WTC11 (cell line): ENCODE data around the gene MEGF6. TPM values are rescaled to one million over a fixed set of nuclear protein-coding genes. Genes with fewer than 3 reads are reported as not detected.

Source experiments
- ATAC-seq: fragments of 200-7000 bp; cut with Tn5 transposase; 2 replicates; pipeline ENCODE4 v1.10.0; 2021; ENCODE audit warnings: mild to moderate bottlenecking, moderate library complexity
- CTCF ChIA-PET: fragments of 300-600 bp; sonication (Branson Sonifier 250); formaldehyde crosslinking; loops from one replicate; lab custom pipeline; 2021; ENCODE audit warnings: antibody characterized with exemption; lab: Charles Lee
- POLR2A ChIA-PET: fragments of 350-600 bp; sonication (Branson Sonifier 250); formaldehyde crosslinking; loops from one replicate; lab custom pipeline; 2021; ENCODE audit warnings: antibody characterized with exemption; lab: Charles Lee
- DNase-seq: peaks from one replicate; pipeline ENCODE4 v3.0.0; 2021; ENCODE audit warnings: low spot score
- H3K27ac Mint-ChIP-seq: 2 replicates; pipeline ENCODE4 v1.8.0; 2021; ENCODE audit warnings: mixed read lengths
- H3K27me3 Mint-ChIP-seq: 2 replicates; pipeline ENCODE4 v1.8.0; 2021; ENCODE audit warnings: low read depth, mild to moderate bottlenecking, moderate library complexity, mixed read lengths
- H3K36me3 Mint-ChIP-seq: 2 replicates; pipeline ENCODE4 v1.8.0; 2021; ENCODE audit warnings: mixed read lengths
- H3K4me1 Mint-ChIP-seq: 2 replicates; pipeline ENCODE4 v1.8.0; 2022; ENCODE audit warnings: mixed read lengths
- H3K4me3 Mint-ChIP-seq: 2 replicates; pipeline ENCODE4 v1.8.0; 2021; ENCODE audit warnings: mild to moderate bottlenecking, moderate library complexity, mixed read lengths
- H3K9me3 Mint-ChIP-seq: 2 replicates; pipeline ENCODE4 v1.8.0; 2021; ENCODE audit warnings: mixed read lengths
- AFF4 ChIP-seq: sonication (generic); formaldehyde crosslinking; IDR thresholded peaks from 2 replicates; pipeline ENCODE4 v1.8.1; 2023; ENCODE audit warnings: mild to moderate bottlenecking, missing genetic modification reagents, borderline replicate concordance
- ATF1 ChIP-seq: sonication (generic); formaldehyde crosslinking; IDR thresholded peaks from 2 replicates; pipeline ENCODE4 v1.8.1; 2023; ENCODE audit warnings: mild to moderate bottlenecking, moderate library complexity, missing genetic modification reagents
- ATF3 ChIP-seq: sonication (generic); formaldehyde crosslinking; conservative IDR thresholded peaks from 2 replicates; pipeline ENCODE4 v1.8.1; 2022; ENCODE audit warnings: mild to moderate bottlenecking, missing genetic modification reagents
- E2F4 ChIP-seq: sonication (generic); formaldehyde crosslinking; IDR thresholded peaks from 2 replicates; pipeline ENCODE4 v1.8.1; 2022; ENCODE audit warnings: low read depth, mild to moderate bottlenecking, moderate library complexity, missing genetic modification reagents, borderline replicate concordance
- JAZF1 ChIP-seq: fragments of 250-450 bp; sonication (Bioruptor Pico); IDR thresholded peaks from 2 replicates; pipeline ENCODE4 v1.9.0; 2021; ENCODE audit warnings: moderate library complexity, mild to moderate bottlenecking, inconsistent platforms
- MLX ChIP-seq: sonication (generic); formaldehyde crosslinking; IDR thresholded peaks from 2 replicates; pipeline ENCODE4 v1.8.1; 2023; ENCODE audit warnings: mild to moderate bottlenecking, missing genetic modification reagents, moderate library complexity
- MYBL2 ChIP-seq: sonication (generic); formaldehyde crosslinking; IDR thresholded peaks from 2 replicates; pipeline ENCODE4 v1.8.1; 2023; ENCODE audit warnings: mild to moderate bottlenecking, moderate library complexity, missing genetic modification reagents
- NR1H2 ChIP-seq: sonication (generic); formaldehyde crosslinking; IDR thresholded peaks from 2 replicates; pipeline ENCODE4 v1.9.0; 2021; ENCODE audit warnings: mild to moderate bottlenecking, moderate library complexity, missing genetic modification reagents
- PREB ChIP-seq: sonication (generic); formaldehyde crosslinking; IDR thresholded peaks from 2 replicates; pipeline ENCODE4 v1.8.1; 2022; ENCODE audit warnings: mild to moderate bottlenecking, missing genetic modification reagents, moderate library complexity, borderline replicate concordance
- RELA ChIP-seq: sonication (generic); formaldehyde crosslinking; IDR thresholded peaks from 2 replicates; pipeline ENCODE4 v1.8.1; 2022; ENCODE audit warnings: missing genetic modification reagents, mild to moderate bottlenecking, borderline replicate concordance
- TP53 ChIP-seq: sonication (generic); formaldehyde crosslinking; IDR thresholded peaks from 2 replicates; pipeline ENCODE4 v1.8.1; 2023; ENCODE audit warnings: mild to moderate bottlenecking, missing genetic modification reagents
- ZNF532 ChIP-seq: fragments of 250-450 bp; sonication (Bioruptor Pico); IDR thresholded peaks from 2 replicates; pipeline ENCODE4 v1.9.0; 2021; ENCODE audit warnings: mild to moderate bottlenecking, borderline replicate concordance
- ZNF671 ChIP-seq: fragments of 250-450 bp; sonication (Bioruptor Pico); IDR thresholded peaks from 2 replicates; pipeline ENCODE4 v1.8.0; 2021; ENCODE audit warnings: mild to moderate bottlenecking
- ZSCAN18 ChIP-seq: fragments of 250-450 bp; sonication (Bioruptor Pico); IDR thresholded peaks from 2 replicates; pipeline ENCODE4 v2.1.2; 2022; ENCODE audit warnings: mild to moderate bottlenecking, moderate library complexity
- total RNA-seq: library from RNA; stranded (reverse); gene quantifications from 3 replicates; pipeline ENCODE4 v1.2.3, GENCODE V29; 2021

MEGF6 gene
- total RNA-seq, 1 experiment from 2014 or later: 24.9 TPM

- TF ChIP-seq NR1H2 (CRISPR knock-in tag): no peak
- no peak for TF ChIP-seq E2F4 (CRISPR knock-in tag)
- TF ChIP-seq PREB: no peak
- TF ChIP-seq RELA (CRISPR knock-in tag): no peak
- TF ChIP-seq JAZF1 (CRISPR knock-in tag): no peak
- no peak for TF ChIP-seq ATF1 (CRISPR knock-in tag)
- DNase-seq (peak; percentile 9), ATAC-seq (no peak)
- Mint-ChIP-seq H3K9me3 (no peaks in the 10 kb centered on the region), H3K27me3 (peaks cover 10% of the 10 kb centered on the region), H3K4me3 (no peak overlapping the region), H3K4me1 (peaks cover 5% of the 10 kb centered on the region; the same call in 1 of the 2 replicates), H3K27ac (no peak overlapping the region), H3K36me3 (peaks cover 15% of the 10 kb centered on the region)
- POLR2A ChIA-PET: no interaction called here
- CTCF ChIA-PET: interaction anchor here (1.1 kb wide), 1 partner anchor 79 kb away, joined by 3 read pairs; no protein-coding TSS in a partner anchor
Observed at GRCh38 chr1:3645666-3646355, 34.5 kb upstream of the MEGF6 start.

- ATAC-seq: no peak
- peaks cover 15% of the 10 kb centered on the region for H3K36me3 Mint-ChIP-seq
- TF ChIP-seq ZNF671 (CRISPR knock-in tag): no peak
- no peak for TF ChIP-seq AFF4 (CRISPR knock-in tag)
- TF ChIP-seq MYBL2 (CRISPR knock-in tag): no peak
- no peak for TF ChIP-seq ATF3 (CRISPR knock-in tag)
- TF ChIP-seq ZSCAN18 (CRISPR knock-in tag): no peak
- no peak for TF ChIP-seq TP53 (CRISPR knock-in tag)
- no peak for TF ChIP-seq ZNF532 (CRISPR knock-in tag)
- no peak for TF ChIP-seq RELA (CRISPR knock-in tag)
- TF ChIP-seq MLX (CRISPR knock-in tag): no peak
- H3K27ac Mint-ChIP-seq: no peak overlapping the region
- CTCF ChIA-PET: interaction anchor here (1.1 kb wide), 1 partner anchor 79 kb away, joined by 3 read pairs; no protein-coding TSS in a partner anchor
- H3K4me1 Mint-ChIP-seq: peaks cover 5% of the 10 kb centered on the region; the same call in 1 of the 2 replicates
- DNase-seq: peak; percentile 6
- H3K4me3 Mint-ChIP-seq: no peak overlapping the region
- no peaks in the 10 kb centered on the region for H3K9me3 Mint-ChIP-seq
- POLR2A ChIA-PET: no interaction called here
- H3K27me3 Mint-ChIP-seq: peaks cover 4% of the 10 kb centered on the region
Observed at GRCh38 chr1:3645247-3645646, 33.9 kb upstream of the MEGF6 start.
